GM12891 (cell line): ENCODE measurements around the gene RPL18.

Experiments used
- POLR2A ChIP-seq: IDR thresholded peaks from 2 replicates; pipeline ENCODE4 v1.6.1; 2011; ENCODE audit warnings: low read depth, low read length, control low read depth
- TAF1 ChIP-seq: IDR thresholded peaks from 2 replicates; pipeline ENCODE4 v1.6.1; 2011; ENCODE audit warnings: low read depth, low read length, control low read depth

DNA sequence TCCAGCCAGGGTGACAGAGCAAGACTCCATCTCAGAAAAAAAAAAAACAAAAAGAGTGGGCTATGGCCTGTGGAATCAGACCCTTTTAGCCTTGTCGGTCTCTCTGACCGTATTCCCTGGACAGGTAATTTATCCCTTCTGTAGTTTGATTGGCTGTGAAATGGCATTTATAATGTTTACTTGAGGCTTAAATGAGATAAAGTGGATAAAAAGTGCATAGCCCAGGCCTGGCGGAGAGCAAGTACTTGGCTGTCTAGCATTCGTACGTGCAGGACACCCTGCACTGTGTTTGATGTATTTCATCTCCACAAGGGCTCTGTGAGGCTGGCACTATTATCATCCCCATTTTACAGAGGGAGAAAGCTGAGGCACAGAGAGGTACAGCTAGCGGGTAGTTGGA lies 46.8 kb upstream of the RPL18 start:
- TF ChIP-seq TAF1 (no peak), POLR2A (no peak)
